Measurements from ENCODE around the gene ZNF660. TPM values are rescaled to one million over a fixed set of nuclear protein-coding genes. Genes with fewer than 3 reads are reported as not detected.
A peak's percentile ranks its signal among the peaks of the same experiment; 100 is the strongest.

The ZNF660 gene
- total and polyA plus RNA-seq, 9 of the 15 experiments (the other 6 are each of a cell fraction or from before 2014, with no cell fraction given), result 0.06 to 0.65 (median 0.17) TPM

DNA sequence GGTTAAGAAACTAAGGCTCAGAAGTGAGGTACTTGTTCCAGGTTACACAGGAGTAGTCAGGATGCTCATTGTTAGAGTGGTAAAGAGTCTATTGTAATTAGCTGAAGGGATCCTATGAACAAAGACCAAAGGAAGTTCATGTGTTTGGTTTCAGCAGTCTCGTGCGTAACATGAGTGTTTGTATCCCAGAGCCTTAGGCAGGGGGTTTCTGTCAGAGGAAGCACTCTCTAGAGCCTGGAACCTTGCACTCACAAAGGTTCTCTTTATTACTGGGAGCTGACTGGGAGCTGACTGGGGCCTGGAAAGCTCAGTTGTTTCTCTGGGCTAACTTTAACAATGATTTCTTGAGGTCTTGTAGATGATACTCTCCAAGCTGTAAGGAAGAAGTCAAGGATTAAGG, 44.0 kb downstream of the ZNF660 start:
- 88% methylated on average over 2 of the region's 2 CpGs for WGBS (ENCODE audit: insufficient coverage, low coverage, missing lambda C conversion rate)
- CTCF ChIA-PET (ENCODE audit: low intra/inter-chr PET ratio), result no interaction called here
- intact Hi-C loops (cut with micrococcal nuclease), result loop anchor here (5.0 kb wide), 1 partner anchor 306 kb away; no protein-coding TSS in a partner anchor

DNA sequence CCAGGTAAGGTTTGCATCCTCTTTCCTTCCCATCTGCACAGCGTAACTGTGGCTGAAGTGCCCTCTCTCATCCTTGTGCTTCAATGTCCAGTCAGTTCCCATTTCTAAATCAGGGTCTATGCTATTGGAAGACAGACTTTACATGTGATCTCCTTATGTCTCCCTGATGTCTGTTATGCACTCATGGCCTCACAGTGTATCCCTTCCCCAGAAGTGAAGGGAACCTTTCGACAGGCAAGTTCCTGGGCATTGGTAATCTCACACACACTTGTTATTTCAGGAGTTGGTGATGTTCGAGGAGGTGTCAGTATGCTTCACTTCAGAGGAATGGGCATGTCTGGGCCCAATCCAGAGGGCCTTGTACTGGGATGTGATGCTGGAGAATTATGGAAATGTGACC, 47.4 kb downstream of the ZNF660 start:
- Histone ChIP-seq H3K4me1 (replicated peaks in 1 of 2; ENCODE audit: control insufficient read depth in 2 of 2, insufficient read depth in 2 of 2, low read length in 2 of 2) (no peaks in the 10 kb centered on the region), H3K9ac (ENCODE audit: insufficient read depth in 1 of 2, low read depth in 2 of 2, low read length in 2 of 2) (no peak overlapping the region), H3K9me3 (replicated peaks; ENCODE audit: control insufficient read depth, insufficient read depth, low read depth, low read length) (0 out of 2 replicates have a peak, but pooled peaks cover 2% of the 10 kb centered on the region), H3K4me3 (no peak overlapping the region), H3K9me1 (ENCODE audit: control insufficient read depth, insufficient read depth, low read length) (no peaks in the 10 kb centered on the region), H3K36me3 (ENCODE audit: control insufficient read depth, insufficient read depth, low read length) (peaks cover 68% of the 10 kb centered on the region), H3K79me2 (ENCODE audit: control insufficient read depth, insufficient read depth, low read length) (peaks cover 13% of the 10 kb centered on the region), H2AFZ (ENCODE audit: low read depth, low read length) (no peak overlapping the region), H4K20me1 (replicated peaks; ENCODE audit: control insufficient read depth, insufficient read depth, low read length) (no peaks in the 10 kb centered on the region), H3K27ac (ENCODE audit: extremely low read depth, low read depth, low read length) (no peak overlapping the region), H3K4me2 (ENCODE audit: insufficient read depth, low read length) (no peak overlapping the region), H3K27me3 (ENCODE audit: control insufficient read depth in 2 of 2, insufficient read depth in 2 of 2, low read length in 2 of 2) (no peaks in the 10 kb centered on the region)
- WGBS (ENCODE audit: insufficient coverage, low coverage, missing lambda C conversion rate), result 87% methylated on average over 3 of the region's 3 CpGs
- no peak for ATAC-seq
- FAIRE-seq, result peak; percentile 19
- BruUV-seq (replicated peaks), result no TSS peak
- in situ Hi-C loops (cut with MboI), result no loop called here
- intact Hi-C loops (cut with micrococcal nuclease), result no loop called here
- CTCF ChIA-PET (ENCODE audit: low intra/inter-chr PET ratio), result no interaction called here
- POLR2A ChIA-PET, result interaction anchor here (0.7 to 2.0 kb wide), 2 partner anchors 16 to 675 kb away, joined by 3 to 10 read pairs; partner anchors contain the start of gene ZNF35
- DNase-seq (ENCODE audit: extremely low read depth in 1 of 4, low spot score in 3 of 4), result no peak
- TF ChIP-seq, protein P1, sequence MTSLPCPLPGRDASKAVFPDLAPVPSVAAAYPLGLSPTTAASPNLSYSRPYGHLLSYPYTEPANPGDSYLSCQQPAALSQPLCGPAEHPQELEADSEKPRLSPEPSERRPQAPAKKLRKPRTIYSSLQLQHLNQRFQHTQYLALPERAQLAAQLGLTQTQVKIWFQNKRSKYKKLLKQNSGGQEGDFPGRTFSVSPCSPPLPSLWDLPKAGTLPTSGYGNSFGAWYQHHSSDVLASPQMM (CRISPR knock-in tag; IDR thresholded peaks at IDR 0.05), result no peak
- no peak for TF ChIP-seq YY1 (IDR thresholded peaks at IDR 0.05; ENCODE audit: borderline replicate concordance in 1 of 3, control insufficient read depth in 1 of 3, extremely low read depth in 1 of 3, insufficient read depth in 3 of 3, insufficient read length in 1 of 3, insufficient replicate concordance in 2 of 3, low read depth in 1 of 3, low read length in 2 of 3)
- TF ChIP-seq, protein P2, sequence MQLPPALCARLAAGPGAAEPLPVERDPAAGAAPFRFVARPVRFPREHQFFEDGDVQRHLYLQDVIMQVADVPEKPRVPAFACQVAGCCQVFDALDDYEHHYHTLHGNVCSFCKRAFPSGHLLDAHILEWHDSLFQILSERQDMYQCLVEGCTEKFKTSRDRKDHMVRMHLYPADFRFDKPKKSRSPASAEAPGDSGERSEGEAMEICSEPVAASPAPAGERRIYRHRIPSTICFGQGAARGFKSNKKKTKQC (CRISPR knock-in tag; IDR thresholded peaks at IDR 0.05), result no peak

More for the DNA sequence above, 44.0 kb downstream of the ZNF660 start:
- peaks cover 3 to 6% of the 10 kb centered on the region in 2 experiments; a peak in 3 of 5 replicates for H3K4me1 ChIP-seq (replicated peaks in 1 of 2; ENCODE audit: control insufficient read depth in 2 of 2, insufficient read depth in 2 of 2, low read length in 2 of 2)
- FAIRE-seq (no peak), ATAC-seq (no peak), DNase-seq (ENCODE audit: extremely low read depth in 1 of 4, low spot score in 3 of 4) (no peak)
- peaks cover 41% of the 10 kb centered on the region for H3K36me3 ChIP-seq (ENCODE audit: control insufficient read depth, insufficient read depth, low read length)
- H3K9me1 ChIP-seq (ENCODE audit: control insufficient read depth, insufficient read depth, low read length), result no peaks in the 10 kb centered on the region
- no peak overlapping the region for H3K4me2 ChIP-seq (ENCODE audit: insufficient read depth, low read length)
- no peak overlapping the region for H3K27ac ChIP-seq (ENCODE audit: extremely low read depth, low read depth, low read length)
- H3K79me2 ChIP-seq (ENCODE audit: control insufficient read depth, insufficient read depth, low read length), result peaks cover 43% of the 10 kb centered on the region
- no TSS peak for BruUV-seq (replicated peaks)
- no peak overlapping the region for H2AFZ ChIP-seq (ENCODE audit: low read depth, low read length)
- in situ Hi-C loops (cut with MboI), result no loop called here
- TF ChIP-seq PCBP1 (IDR thresholded peaks at IDR 0.05; ENCODE audit: low read depth, low read length, poor library complexity, severe bottlenecking) (no peak), POLR2AphosphoS5 (IDR thresholded peaks at IDR 0.05; ENCODE audit: control insufficient read depth, insufficient read depth, low read depth, low read length) (peak; percentile 9; the same call in 1 of the 2 replicates)
- no peak overlapping the region for H3K4me3 ChIP-seq
- no peak overlapping the region for H3K9ac ChIP-seq (ENCODE audit: insufficient read depth in 1 of 2, low read depth in 2 of 2, low read length in 2 of 2)
- POLR2A ChIA-PET, result no interaction called here
- H3K27me3 ChIP-seq (ENCODE audit: control insufficient read depth in 2 of 2, insufficient read depth in 2 of 2, low read length in 2 of 2), result no peaks in the 10 kb centered on the region
- no peaks in the 10 kb centered on the region for H3K9me3 ChIP-seq (replicated peaks; ENCODE audit: control insufficient read depth, insufficient read depth, low read depth, low read length)
- no peaks in the 10 kb centered on the region for H4K20me1 ChIP-seq (replicated peaks; ENCODE audit: control insufficient read depth, insufficient read depth, low read length)
